H1 (cell line): ENCODE data around the gene RAD9A. TPM values are rescaled to one million over a fixed set of nuclear protein-coding genes. Genes with fewer than 3 reads are reported as not detected.

Experiments
- CTBP2 ChIP-seq: IDR thresholded peaks from 2 replicates; pipeline ENCODE4 v1.7.0; 2011; ENCODE audit warnings: borderline replicate concordance, mild to moderate bottlenecking, moderate library complexity, mixed read lengths, low read length; ENCODE audit not compliant: insufficient read depth, insufficient read length
- SP1 ChIP-seq: IDR thresholded peaks from 2 replicates; pipeline ENCODE4 v1.6.1; 2011; ENCODE audit warnings: low read depth, low read length
- TAF7 ChIP-seq: optimal IDR thresholded peaks from 2 replicates; pipeline ENCODE3; 2011; ENCODE audit warnings: low read depth, mild to moderate bottlenecking, inconsistent platforms, low read length, moderate library complexity, borderline replicate concordance
- TBP ChIP-seq: IDR thresholded peaks from 2 replicates; pipeline ENCODE4 v1.6.1; 2011; ENCODE audit warnings: low read depth, low read length, improper control_type of control experiment
- TCF12 ChIP-seq: IDR thresholded peaks from 2 replicates; pipeline ENCODE4 v1.6.1; 2011; ENCODE audit warnings: low read depth, mild to moderate bottlenecking, low read length
- polyA plus RNA-seq, 7 experiments: library from polyadenylated mRNA; depleted of rRNA in 3 of 7; stranded (reverse) in 5 of 7; unstranded in 2 of 7; fragments of >200 nt in 5 of 7; fragments of 200-250 nt in 2 of 7; gene quantifications; 1 replicate in 5 of 7; 2 replicates in 1 of 7; 4 replicates in 1 of 7; pipeline versions ENCODE4 v1.2.1 to v1.2.3, GENCODE V29; 2011 to 2013; ENCODE audit warnings: missing spikeins in 2 of 7, mixed read lengths in 2 of 7
- total RNA-seq: library from RNA; stranded (reverse); fragmentation: NEBNext Ultra II Directional; extraction: Animal tissue kit (Norgen Biotek cat#: 25700); gene quantifications from 2 replicates; pipeline ENCODE4 v1.2.1, GENCODE V29; 2021

RAD9A gene
- total and polyA plus RNA-seq, 2 of the 8 experiments (the other 6 are each of a cell fraction or from before 2014, with no cell fraction given) = 22.2 to 25.5 TPM

GRCh38 chr11:67400251-67400941 is 8.6 kb downstream of the RAD9A start (continued):
- TF ChIP-seq TCF12 (no peak), SP1 (no peak), CTBP2 (no peak), TBP (no peak), TAF7 (no peak)
